Tibial nerve (tissue), 4 donors: Measurements from ENCODE around the gene PROM2. TPM values are rescaled to one million over a fixed set of nuclear protein-coding genes. Genes with fewer than 3 reads are reported as not detected.

Source experiments
- DNase-seq, 2 donors: peaks; one replicate each; pipeline ENCODE4 v3.0.0-alpha.2; 2019; ENCODE audit warnings: low spot score in 2 of 2
- H3K27ac ChIP-seq, 4 donors: fragments of 200-600 bp; sonication (generic) in 3 of 4; one replicate each; pipeline ENCODE4 v1.5.1; 2017 to 2019; ENCODE audit warnings: mild to moderate bottlenecking in 1 of 4
- H3K27me3 ChIP-seq, 2 donors: fragments of 200-600 bp; sonication (generic) in 1 of 2; one replicate each; pipeline versions ENCODE4 v1.5.1 to v1.6.0; 2017 to 2019
- H3K36me3 ChIP-seq, 3 donors: fragments of 200-600 bp; sonication (generic); one replicate each; pipeline ENCODE4 v1.5.1; 2018 to 2019
- H3K4me1 ChIP-seq, 4 donors: fragments of 200-600 bp; sonication (generic) in 3 of 4; one replicate each; pipeline ENCODE4 v1.5.1; 2017 to 2019
- H3K4me3 ChIP-seq, 4 donors: fragments of 200-600 bp; sonication (generic) in 3 of 4; one replicate each; pipeline ENCODE4 v1.5.1; 2017 to 2019; ENCODE audit warnings: mild to moderate bottlenecking in 1 of 4, moderate library complexity in 1 of 4
- H3K9me3 ChIP-seq, 4 donors: fragments of 200-600 bp; sonication (generic) in 3 of 4; one replicate each; pipeline ENCODE4 v1.5.1; 2017 to 2019
- EP300 ChIP-seq, 2 donors: sonication (generic); formaldehyde crosslinking; IDR thresholded peaks; one replicate each; pipeline ENCODE4 v1.6.1; 2017; ENCODE audit warnings: antibody characterized with exemption in 2 of 2, mild to moderate bottlenecking in 1 of 2
- POLR2A ChIP-seq, 2 donors: fragments of 450-650 bp; IDR thresholded peaks; one replicate each; pipeline ENCODE4 v1.6.1; 2017; ENCODE audit warnings: antibody characterized with exemption in 2 of 2, mild to moderate bottlenecking in 2 of 2, moderate library complexity in 2 of 2
- WGBS, 2 donors: methylation state at CpG; one replicate each; pipeline ENCODE4 v1.1.5; 2018; 5-methylcytosine and 5-hydroxymethylcytosine counted together
- total RNA-seq, 4 donors: library from RNA; depleted of rRNA; stranded (reverse); fragments of >200 nt; gene quantifications; one replicate each; pipeline ENCODE4 v1.1.0, GENCODE V29; 2016
- TF ChIP-seq, protein P1 (sequence below), 5 experiments: fragments of 200-600 bp in 3 of 5; fragments of 450-650 bp in 2 of 5; sonication (generic) in 3 of 5; IDR thresholded peaks; one replicate each; pipeline ENCODE4 v1.5.1; 2016 to 2019; ENCODE audit warnings: antibody characterized with exemption in 5 of 5, mild to moderate bottlenecking in 3 of 5, moderate library complexity in 2 of 5

PROM2 gene
- total RNA-seq, 4 donors from 2014 or later: 2.2 to 12.3 (median 5.3) TPM

- WGBS, 2 donors: 92 to 95% methylated on average over 7 of the region's 7 CpGs
- no peak overlapping the region for H3K4me3 ChIP-seq
- peaks cover 0 to 34% (median 0%) of the 10 kb centered on the region in 3 donors for H3K36me3 ChIP-seq
- TF ChIP-seq POLR2A (IDR thresholded peaks at IDR 0.05) (no peak), EP300 (IDR thresholded peaks at IDR 0.05) (no peak)
- TF ChIP-seq, protein P1, sequence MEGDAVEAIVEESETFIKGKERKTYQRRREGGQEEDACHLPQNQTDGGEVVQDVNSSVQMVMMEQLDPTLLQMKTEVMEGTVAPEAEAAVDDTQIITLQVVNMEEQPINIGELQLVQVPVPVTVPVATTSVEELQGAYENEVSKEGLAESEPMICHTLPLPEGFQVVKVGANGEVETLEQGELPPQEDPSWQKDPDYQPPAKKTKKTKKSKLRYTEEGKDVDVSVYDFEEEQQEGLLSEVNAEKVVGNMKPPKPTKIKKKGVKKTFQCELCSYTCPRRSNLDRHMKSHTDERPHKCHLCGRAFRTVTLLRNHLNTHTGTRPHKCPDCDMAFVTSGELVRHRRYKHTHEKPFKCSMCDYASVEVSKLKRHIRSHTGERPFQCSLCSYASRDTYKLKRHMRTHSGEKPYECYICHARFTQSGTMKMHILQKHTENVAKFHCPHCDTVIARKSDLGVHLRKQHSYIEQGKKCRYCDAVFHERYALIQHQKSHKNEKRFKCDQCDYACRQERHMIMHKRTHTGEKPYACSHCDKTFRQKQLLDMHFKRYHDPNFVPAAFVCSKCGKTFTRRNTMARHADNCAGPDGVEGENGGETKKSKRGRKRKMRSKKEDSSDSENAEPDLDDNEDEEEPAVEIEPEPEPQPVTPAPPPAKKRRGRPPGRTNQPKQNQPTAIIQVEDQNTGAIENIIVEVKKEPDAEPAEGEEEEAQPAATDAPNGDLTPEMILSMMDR (IDR thresholded peaks at IDR 0.05): no peak
- no peaks in the 10 kb centered on the region for H3K4me1 ChIP-seq
- DNase-seq: no peak
- H3K27ac ChIP-seq: no peak overlapping the region
- no peaks in the 10 kb centered on the region for H3K27me3 ChIP-seq
- H3K9me3 ChIP-seq: no peaks in the 10 kb centered on the region
Measured at GRCh38 chr2:95278051-95278471, 3.8 kb downstream of the PROM2 start.

GRCh38 chr2:95278637-95279225 lies 4.5 kb downstream of the PROM2 start:
- Histone ChIP-seq H3K4me3 (no peak overlapping the region), H3K36me3 (peaks cover 0 to 35% (median 0%) of the 10 kb centered on the region in 3 donors), H3K27me3 (no peaks in the 10 kb centered on the region), H3K4me1 (no peaks in the 10 kb centered on the region), H3K9me3 (no peaks in the 10 kb centered on the region), H3K27ac (no peak overlapping the region)
- WGBS, 2 donors: 90 to 93% methylated on average over 12 of the region's 12 CpGs
- TF ChIP-seq, protein P1 (IDR thresholded peaks at IDR 0.05): no peak
- TF ChIP-seq EP300 (IDR thresholded peaks at IDR 0.05) (no peak), POLR2A (IDR thresholded peaks at IDR 0.05) (no peak)
- no peak for DNase-seq

GRCh38 chr2:95279435-95280035 lies 5.3 kb downstream of the PROM2 start:
- Histone ChIP-seq H3K36me3 (peaks cover 0 to 35% (median 0%) of the 10 kb centered on the region in 3 donors), H3K4me3 (no peak overlapping the region), H3K4me1 (no peaks in the 10 kb centered on the region), H3K27ac (no peak overlapping the region), H3K27me3 (no peaks in the 10 kb centered on the region), H3K9me3 (no peaks in the 10 kb centered on the region)
- TF ChIP-seq, protein P1 (IDR thresholded peaks at IDR 0.05): no peak
- TF ChIP-seq POLR2A (IDR thresholded peaks at IDR 0.05): no peak
- no peak for TF ChIP-seq EP300 (IDR thresholded peaks at IDR 0.05)
- no peak for DNase-seq
- WGBS, 2 donors: 95 to 96% methylated on average over 17 to 19 of the region's 19 CpGs

- peaks cover 0 to 35% (median 0%) of the 10 kb centered on the region in 3 donors for H3K36me3 ChIP-seq
- no peak for DNase-seq
- 86 to 94% methylated on average over 8 of the region's 8 CpGs for WGBS, 2 donors
Measured at GRCh38 chr2:95281071-95281470, 6.8 kb downstream of the PROM2 start.

GRCh38 chr2:95281786-95282185 lies 7.5 kb downstream of the PROM2 start:
- DNase-seq: no peak
- no peaks in the 10 kb centered on the region for H3K9me3 ChIP-seq
- H3K4me3 ChIP-seq: no peak overlapping the region
- H3K4me1 ChIP-seq: no peaks in the 10 kb centered on the region
- no peak for TF ChIP-seq EP300 (IDR thresholded peaks at IDR 0.05)
- WGBS, 2 donors: 87 to 97% methylated on average over 3 to 8 of the region's 8 CpGs
- H3K27me3 ChIP-seq: no peaks in the 10 kb centered on the region
- H3K27ac ChIP-seq: no peak overlapping the region
- H3K36me3 ChIP-seq: peaks cover 0 to 41% (median 0%) of the 10 kb centered on the region in 3 donors

More at GRCh38 chr2:95281071-95281470, 6.8 kb downstream of the PROM2 start:
- no peak overlapping the region for H3K4me3 ChIP-seq
- TF ChIP-seq EP300 (IDR thresholded peaks at IDR 0.05) (no peak), POLR2A (IDR thresholded peaks at IDR 0.05) (no peak)
- TF ChIP-seq, protein P1 (IDR thresholded peaks at IDR 0.05): no peak
- no peaks in the 10 kb centered on the region for H3K27me3 ChIP-seq
- H3K27ac ChIP-seq: no peak overlapping the region
- H3K4me1 ChIP-seq: no peaks in the 10 kb centered on the region
- H3K9me3 ChIP-seq: no peaks in the 10 kb centered on the region
